ENCODE data around the gene KIF3C. TPM values are rescaled to one million over a fixed set of nuclear protein-coding genes. Genes with fewer than 3 reads are reported as not detected.

The KIF3C gene
- total RNA-seq, 1 donor from 2014 or later: 15.2 TPM

DNA sequence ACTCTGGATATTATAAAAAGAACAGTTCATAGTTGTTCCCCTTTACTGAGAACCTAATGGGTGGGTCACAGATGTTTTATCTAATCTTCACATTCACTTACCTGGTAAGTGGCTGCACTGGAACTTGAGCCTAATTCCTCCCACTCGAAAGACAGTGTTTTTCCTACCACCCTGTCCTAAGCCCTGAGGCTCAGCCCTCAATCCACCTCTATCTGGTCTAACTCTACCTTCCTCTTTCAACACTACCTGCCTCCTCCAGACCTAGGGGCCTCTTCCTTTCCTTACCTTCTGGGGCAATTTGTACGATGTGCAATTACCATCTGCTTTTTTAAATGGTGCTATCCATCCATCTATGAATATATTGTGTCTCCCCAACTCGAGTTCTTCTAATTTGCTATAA, 9.7 kb upstream of the KIF3C start:
- Mint-ChIP-seq H3K36me3 (ENCODE audit: low read depth) (no peaks in the 10 kb centered on the region), H3K27ac (no peak overlapping the region), H3K27me3 (ENCODE audit: low read depth) (peaks cover 7% of the 10 kb centered on the region), H3K9me3 (no peaks in the 10 kb centered on the region), H3K4me1 (ENCODE audit: low read depth) (peaks cover 13% of the 10 kb centered on the region), H3K4me3 (ENCODE audit: low read depth) (no peak overlapping the region)
- no peak for DNase-seq (ENCODE audit: low spot score)
- intact Hi-C loops (cut with micrococcal nuclease): loop anchor here (1.0 to 2.0 kb wide), 3 partner anchors 41 to 153 kb away; no protein-coding TSS in a partner anchor

DNA sequence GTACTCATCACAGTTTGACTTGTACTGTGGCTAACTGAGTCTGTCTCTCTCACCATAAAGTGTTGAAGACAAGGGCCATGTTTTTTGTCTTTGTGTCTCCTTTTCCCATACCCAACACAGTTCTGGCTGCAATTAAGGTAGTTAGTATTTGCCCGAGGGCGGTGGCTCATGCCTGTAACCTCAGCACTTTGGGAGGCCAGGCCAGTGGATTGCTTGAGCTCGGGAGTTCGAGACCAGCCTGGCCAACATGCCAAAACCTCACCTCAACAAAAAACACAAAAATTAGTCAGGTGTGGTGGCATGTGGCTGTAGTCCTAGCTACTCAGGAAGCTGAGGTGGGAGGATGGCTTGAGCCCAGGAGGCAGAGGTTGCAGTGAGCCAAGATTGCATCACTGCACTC, 6.9 kb upstream of the KIF3C start:
- H3K9me3 Mint-ChIP-seq: no peaks in the 10 kb centered on the region
- H3K4me3 Mint-ChIP-seq (ENCODE audit: low read depth): no peak overlapping the region
- no peaks in the 10 kb centered on the region for H3K36me3 Mint-ChIP-seq (ENCODE audit: low read depth)
- intact Hi-C loops (cut with micrococcal nuclease): no loop called here
- peaks cover 6% of the 10 kb centered on the region for H3K27me3 Mint-ChIP-seq (ENCODE audit: low read depth)
- no peak for DNase-seq (ENCODE audit: low spot score)
- H3K4me1 Mint-ChIP-seq (ENCODE audit: low read depth): peaks cover 13% of the 10 kb centered on the region
- no peak overlapping the region for H3K27ac Mint-ChIP-seq

DNA sequence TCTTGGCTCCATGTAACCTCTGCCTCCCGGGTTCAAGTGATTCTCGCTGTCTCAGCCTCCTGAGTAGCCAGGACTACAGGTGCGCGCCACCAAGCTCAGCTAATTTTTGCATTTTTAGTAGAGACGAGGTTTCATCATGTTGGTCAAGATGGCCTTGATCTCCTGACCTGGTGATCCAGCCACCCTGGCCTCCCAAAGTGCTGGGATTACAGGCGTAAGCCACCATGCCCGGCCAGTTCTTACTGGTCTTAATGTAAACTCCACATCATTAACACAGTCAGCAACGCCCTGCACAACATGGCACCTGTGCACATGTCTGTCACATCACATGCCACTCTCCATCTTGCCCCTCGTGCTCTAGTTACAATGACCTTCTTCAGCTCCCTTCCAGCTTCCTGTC, 5.8 kb upstream of the KIF3C start:
- peaks cover 14% of the 10 kb centered on the region for H3K4me1 Mint-ChIP-seq (ENCODE audit: low read depth)
- H3K27me3 Mint-ChIP-seq (ENCODE audit: low read depth): peaks cover 2% of the 10 kb centered on the region
- no peak for DNase-seq (ENCODE audit: low spot score)
- no peaks in the 10 kb centered on the region for H3K9me3 Mint-ChIP-seq
- H3K27ac Mint-ChIP-seq: no peak overlapping the region
- H3K36me3 Mint-ChIP-seq (ENCODE audit: low read depth): no peaks in the 10 kb centered on the region
- intact Hi-C loops (cut with micrococcal nuclease): no loop called here
- no peak overlapping the region for H3K4me3 Mint-ChIP-seq (ENCODE audit: low read depth)

DNA sequence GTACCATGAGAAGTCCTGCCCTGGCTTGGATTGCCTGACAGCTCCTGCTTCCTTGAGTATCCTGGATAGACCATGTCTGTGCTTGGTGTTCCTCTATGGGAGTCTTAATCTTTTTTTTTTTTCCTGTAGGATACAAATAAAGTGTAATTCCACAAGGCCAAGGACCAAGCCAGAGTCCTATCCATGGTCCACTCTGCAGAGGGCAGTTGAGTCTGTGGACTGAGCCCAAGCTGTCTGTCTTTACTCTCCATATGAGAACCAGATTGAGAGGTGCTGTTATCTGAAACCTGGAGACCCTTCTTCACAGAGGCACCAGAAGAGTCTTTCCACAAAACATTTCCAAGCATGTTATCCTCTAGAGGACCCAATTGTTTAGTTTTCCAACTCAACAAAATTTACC, 1.4 kb upstream of the KIF3C start:
- peaks cover 13% of the 10 kb centered on the region for H3K4me1 Mint-ChIP-seq (ENCODE audit: low read depth)
- peak overlapping the region; percentile 75 for H3K4me3 Mint-ChIP-seq (ENCODE audit: low read depth)
- DNase-seq (ENCODE audit: low spot score): no peak
- H3K27ac Mint-ChIP-seq: no peak overlapping the region
- H3K36me3 Mint-ChIP-seq (ENCODE audit: low read depth): no peaks in the 10 kb centered on the region
- H3K27me3 Mint-ChIP-seq (ENCODE audit: low read depth): no peaks in the 10 kb centered on the region
- intact Hi-C loops (cut with micrococcal nuclease): loop anchor here (5.0 kb wide), 1 partner anchor 49 kb away; the partner anchor contains the start of gene RAB10
- no peaks in the 10 kb centered on the region for H3K9me3 Mint-ChIP-seq

DNA sequence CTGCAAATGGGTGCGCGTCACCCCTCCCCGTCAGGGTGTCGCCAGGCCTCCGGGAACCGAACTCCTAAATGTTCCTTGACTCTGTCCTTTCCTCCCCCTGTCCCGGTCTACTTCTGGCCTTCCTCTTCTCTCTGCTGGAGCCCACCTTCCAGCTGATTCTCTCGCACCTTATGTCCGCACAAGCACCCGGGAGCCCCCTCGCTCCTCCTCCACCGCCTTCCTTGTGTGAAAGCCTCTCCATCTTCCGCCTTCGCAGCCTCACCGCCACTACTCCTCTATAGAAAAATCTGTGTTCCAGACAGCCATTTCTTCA, 627 bp upstream of the KIF3C start:
- DNase-seq (ENCODE audit: low spot score): no peak
- Mint-ChIP-seq H3K4me1 (ENCODE audit: low read depth) (peaks cover 16% of the 10 kb centered on the region), H3K36me3 (ENCODE audit: low read depth) (no peaks in the 10 kb centered on the region), H3K27ac (peak overlapping the region; percentile 68), H3K27me3 (ENCODE audit: low read depth) (no peaks in the 10 kb centered on the region), H3K9me3 (no peaks in the 10 kb centered on the region), H3K4me3 (ENCODE audit: low read depth) (peak overlapping the region; percentile 75)
- intact Hi-C loops (cut with micrococcal nuclease): loop anchor here (5.0 kb wide), 1 partner anchor 49 kb away; the partner anchor contains the start of gene RAB10

DNA sequence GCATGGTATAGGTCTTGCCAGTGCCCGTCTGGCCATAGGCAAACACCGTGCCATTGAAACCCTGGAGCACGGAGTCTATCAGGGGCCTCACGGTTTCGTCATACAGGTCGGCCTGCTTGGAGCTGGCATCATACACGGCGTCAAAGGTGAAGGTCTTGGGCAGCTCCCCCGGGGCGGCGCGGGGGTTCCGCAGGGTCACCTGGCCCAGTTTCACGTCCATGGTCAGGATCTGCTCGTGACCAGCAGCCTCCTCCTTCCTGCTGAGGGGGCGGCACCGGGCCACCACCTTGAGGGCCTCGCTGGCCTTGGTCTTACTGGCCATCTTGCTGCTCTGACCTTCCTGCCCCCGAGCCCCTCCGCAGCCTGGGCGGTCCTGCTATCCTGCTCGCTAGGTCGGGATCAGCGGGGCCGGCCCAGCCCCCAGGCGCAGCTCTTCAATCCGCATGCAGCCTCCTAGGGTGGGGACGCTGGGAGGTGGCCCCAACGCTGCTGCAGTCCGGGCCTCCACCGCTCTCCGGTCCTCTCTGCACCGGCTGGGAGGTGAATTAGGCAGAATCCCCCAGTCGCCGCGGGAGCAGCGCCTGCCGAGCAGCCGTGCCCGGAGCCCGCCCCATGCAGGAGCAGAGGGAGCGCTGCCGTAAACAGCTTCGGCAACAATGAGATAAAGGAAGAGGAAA, 563 bp downstream of the KIF3C start:
- Mint-ChIP-seq H3K27me3 (ENCODE audit: low read depth) (no peaks in the 10 kb centered on the region), H3K4me3 (ENCODE audit: low read depth) (peak overlapping the region; percentile 91), H3K4me1 (ENCODE audit: low read depth) (peaks cover 24% of the 10 kb centered on the region), H3K9me3 (no peaks in the 10 kb centered on the region), H3K27ac (peak overlapping the region; percentile 58), H3K36me3 (ENCODE audit: low read depth) (no peaks in the 10 kb centered on the region)
- intact Hi-C loops (cut with micrococcal nuclease): loop anchor here (5.0 kb wide), 1 partner anchor 51 kb away; the partner anchor contains the start of gene RAB10
- DNase-seq (ENCODE audit: low spot score): peak; percentile 18

DNA sequence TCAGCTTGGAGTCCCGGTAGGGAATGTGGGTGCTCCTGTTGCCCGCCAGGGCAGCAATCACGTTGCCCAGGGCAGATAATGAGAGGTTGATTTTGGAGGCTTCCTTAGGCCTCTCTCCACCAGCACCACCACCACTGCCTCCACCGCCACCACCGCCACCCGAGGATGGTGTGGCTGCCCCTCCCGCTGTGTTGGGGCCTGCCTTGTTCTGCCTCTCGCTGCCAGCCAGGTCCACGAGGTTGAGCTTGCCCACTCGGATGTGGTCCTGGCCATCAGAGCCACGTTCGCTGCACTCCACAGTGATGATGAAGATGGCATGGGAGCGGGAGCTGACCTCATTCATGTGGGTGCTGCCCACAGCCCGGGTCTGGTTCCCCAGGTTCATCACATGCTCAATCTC, 1.3 kb downstream of the KIF3C start:
- H3K4me3 Mint-ChIP-seq (ENCODE audit: low read depth): peak overlapping the region; percentile 91
- no peaks in the 10 kb centered on the region for H3K36me3 Mint-ChIP-seq (ENCODE audit: low read depth)
- peaks cover 24% of the 10 kb centered on the region for H3K4me1 Mint-ChIP-seq (ENCODE audit: low read depth)
- no peak overlapping the region for H3K27ac Mint-ChIP-seq
- intact Hi-C loops (cut with micrococcal nuclease): loop anchor here (5.0 kb wide), 1 partner anchor 51 kb away; the partner anchor contains the start of gene RAB10
- H3K9me3 Mint-ChIP-seq: no peaks in the 10 kb centered on the region
- no peaks in the 10 kb centered on the region for H3K27me3 Mint-ChIP-seq (ENCODE audit: low read depth)
- DNase-seq (ENCODE audit: low spot score): no peak

DNA sequence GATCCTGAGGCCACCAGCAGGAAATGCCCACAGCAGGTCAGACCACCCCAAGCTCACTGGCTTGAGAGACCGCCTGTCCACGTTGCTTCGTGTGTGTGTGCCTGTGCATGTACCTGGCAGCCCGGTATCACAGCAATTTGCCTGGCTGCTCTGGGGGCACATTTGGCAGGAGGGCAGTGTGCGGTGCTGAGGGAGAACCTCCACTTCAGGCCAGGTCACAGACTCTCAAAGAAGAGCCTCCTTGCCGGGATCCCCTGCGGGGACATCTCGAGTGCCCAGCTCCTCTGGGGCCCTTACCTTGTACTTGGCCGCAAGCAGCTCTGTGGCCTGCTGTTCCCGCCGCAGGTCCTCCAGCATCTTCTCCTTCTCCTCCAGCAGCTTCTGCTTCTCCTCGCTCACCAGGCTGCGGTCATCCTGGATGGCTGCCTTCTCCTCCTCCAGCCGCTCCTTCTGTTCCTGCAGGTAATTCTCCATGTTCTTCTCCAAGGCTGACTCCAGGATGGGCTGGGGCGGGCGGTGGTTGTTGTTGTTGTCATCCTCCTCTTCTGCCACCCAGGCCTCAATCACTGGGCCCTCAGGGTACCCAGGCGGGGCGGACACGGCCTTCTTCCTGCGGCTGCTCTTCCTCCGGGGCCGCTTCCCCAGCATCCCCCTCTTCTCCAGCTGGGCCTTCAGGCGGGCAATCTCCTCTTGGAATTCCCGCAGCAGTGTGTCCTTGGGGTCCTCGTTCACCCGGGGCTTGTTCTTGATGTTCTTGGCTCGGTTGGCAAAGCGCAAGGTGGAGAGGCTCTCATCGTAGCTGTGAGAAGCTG, 2.0 kb downstream of the KIF3C start:
- intact Hi-C loops (cut with micrococcal nuclease): loop anchor here (5.0 kb wide), 1 partner anchor 52 kb away; the partner anchor contains the start of gene RAB10
- Mint-ChIP-seq H3K27me3 (ENCODE audit: low read depth) (no peaks in the 10 kb centered on the region), H3K9me3 (no peaks in the 10 kb centered on the region), H3K4me1 (ENCODE audit: low read depth) (peaks cover 24% of the 10 kb centered on the region), H3K27ac (no peak overlapping the region), H3K4me3 (ENCODE audit: low read depth) (no peak overlapping the region), H3K36me3 (ENCODE audit: low read depth) (no peaks in the 10 kb centered on the region)
- no peak for DNase-seq (ENCODE audit: low spot score)

DNA sequence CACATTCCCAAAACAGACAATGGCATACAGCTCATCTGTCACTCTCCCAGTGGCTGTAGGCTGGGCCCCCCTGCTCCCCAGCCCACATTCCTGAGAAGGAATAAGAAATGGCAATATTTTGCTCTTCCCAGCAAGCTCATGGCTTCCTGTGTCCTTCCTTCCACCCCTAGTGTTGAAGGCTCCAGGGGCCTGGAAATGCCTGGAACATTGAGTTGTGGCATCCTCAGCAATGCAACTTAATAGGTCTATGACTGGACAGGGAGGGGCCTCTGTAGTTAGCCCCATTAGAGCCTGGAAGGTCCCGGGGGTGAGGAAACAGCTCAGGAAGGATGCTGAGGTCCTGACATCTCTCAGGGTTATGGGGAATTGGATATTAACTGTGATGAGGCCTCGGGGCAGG, 3.3 kb downstream of the KIF3C start:
- Mint-ChIP-seq H3K4me1 (ENCODE audit: low read depth) (peaks cover 24% of the 10 kb centered on the region), H3K27me3 (ENCODE audit: low read depth) (no peaks in the 10 kb centered on the region), H3K36me3 (ENCODE audit: low read depth) (no peaks in the 10 kb centered on the region), H3K9me3 (no peaks in the 10 kb centered on the region), H3K4me3 (ENCODE audit: low read depth) (no peak overlapping the region), H3K27ac (no peak overlapping the region)
- intact Hi-C loops (cut with micrococcal nuclease): no loop called here
- no peak for DNase-seq (ENCODE audit: low spot score)

DNA sequence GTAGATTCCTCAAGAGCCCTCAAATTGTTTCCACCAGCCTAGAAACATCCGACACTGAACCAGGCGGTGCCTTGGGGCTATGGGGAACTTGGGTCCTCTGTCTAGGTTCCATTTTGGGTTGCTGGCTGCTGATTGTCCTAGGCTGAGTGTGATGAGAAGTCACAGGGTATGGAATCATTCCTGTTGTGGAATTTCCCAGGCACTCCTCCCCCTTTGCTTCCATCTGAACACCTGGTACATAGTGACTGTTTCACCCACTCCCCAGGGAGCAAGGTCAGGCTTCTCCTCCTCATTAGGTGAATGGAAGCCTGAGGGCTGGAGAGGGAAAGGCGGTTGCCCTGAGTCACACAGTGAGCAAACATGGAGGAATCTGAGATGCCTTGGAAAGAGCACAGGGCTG, 4.5 kb downstream of the KIF3C start:
- Mint-ChIP-seq H3K36me3 (ENCODE audit: low read depth) (no peaks in the 10 kb centered on the region), H3K27me3 (ENCODE audit: low read depth) (no peaks in the 10 kb centered on the region), H3K4me3 (ENCODE audit: low read depth) (no peak overlapping the region), H3K27ac (no peak overlapping the region), H3K9me3 (no peaks in the 10 kb centered on the region), H3K4me1 (ENCODE audit: low read depth) (peaks cover 21% of the 10 kb centered on the region)
- intact Hi-C loops (cut with micrococcal nuclease): no loop called here
- DNase-seq (ENCODE audit: low spot score): no peak

DNA sequence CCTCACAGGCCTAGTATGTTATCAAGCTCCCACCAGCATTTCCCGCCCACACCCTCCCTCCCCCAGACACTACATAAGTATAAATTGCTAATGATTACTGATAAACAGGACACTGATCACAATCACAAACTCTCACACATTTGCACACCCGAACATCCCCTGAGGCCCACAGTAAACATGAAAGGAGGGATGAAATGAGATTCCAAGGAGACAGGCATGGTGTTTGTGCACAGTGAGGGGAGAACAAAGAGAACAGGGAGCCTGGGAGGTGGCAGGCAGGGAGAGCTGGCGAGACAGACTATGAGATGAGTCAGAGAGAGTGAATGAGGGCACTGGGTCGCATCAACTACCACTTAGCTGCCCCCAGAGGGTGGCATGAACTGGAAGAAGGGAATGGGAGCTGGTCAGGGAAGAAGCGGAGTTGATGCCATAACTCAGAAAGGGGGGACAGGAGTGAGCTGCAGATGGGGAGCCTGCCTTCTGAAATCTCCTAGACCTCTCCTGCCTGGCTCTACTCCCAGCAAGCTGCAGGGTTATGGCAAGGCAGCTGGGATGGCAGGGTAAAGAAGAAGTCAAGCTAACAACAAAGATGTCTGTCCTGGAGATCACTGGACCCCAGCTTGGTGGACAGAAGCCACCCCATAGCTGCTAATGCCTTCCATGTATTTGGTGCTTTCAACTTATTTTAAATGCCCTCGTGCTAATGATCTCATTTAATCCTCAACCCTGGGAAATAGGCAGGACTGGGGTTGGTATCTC, 5.1 kb downstream of the KIF3C start:
- Mint-ChIP-seq H3K27ac (no peak overlapping the region), H3K9me3 (no peaks in the 10 kb centered on the region), H3K27me3 (ENCODE audit: low read depth) (no peaks in the 10 kb centered on the region), H3K4me1 (ENCODE audit: low read depth) (peaks cover 21% of the 10 kb centered on the region), H3K36me3 (ENCODE audit: low read depth) (no peaks in the 10 kb centered on the region), H3K4me3 (ENCODE audit: low read depth) (no peak overlapping the region)
- intact Hi-C loops (cut with micrococcal nuclease): no loop called here
- DNase-seq (ENCODE audit: low spot score): no peak

DNA sequence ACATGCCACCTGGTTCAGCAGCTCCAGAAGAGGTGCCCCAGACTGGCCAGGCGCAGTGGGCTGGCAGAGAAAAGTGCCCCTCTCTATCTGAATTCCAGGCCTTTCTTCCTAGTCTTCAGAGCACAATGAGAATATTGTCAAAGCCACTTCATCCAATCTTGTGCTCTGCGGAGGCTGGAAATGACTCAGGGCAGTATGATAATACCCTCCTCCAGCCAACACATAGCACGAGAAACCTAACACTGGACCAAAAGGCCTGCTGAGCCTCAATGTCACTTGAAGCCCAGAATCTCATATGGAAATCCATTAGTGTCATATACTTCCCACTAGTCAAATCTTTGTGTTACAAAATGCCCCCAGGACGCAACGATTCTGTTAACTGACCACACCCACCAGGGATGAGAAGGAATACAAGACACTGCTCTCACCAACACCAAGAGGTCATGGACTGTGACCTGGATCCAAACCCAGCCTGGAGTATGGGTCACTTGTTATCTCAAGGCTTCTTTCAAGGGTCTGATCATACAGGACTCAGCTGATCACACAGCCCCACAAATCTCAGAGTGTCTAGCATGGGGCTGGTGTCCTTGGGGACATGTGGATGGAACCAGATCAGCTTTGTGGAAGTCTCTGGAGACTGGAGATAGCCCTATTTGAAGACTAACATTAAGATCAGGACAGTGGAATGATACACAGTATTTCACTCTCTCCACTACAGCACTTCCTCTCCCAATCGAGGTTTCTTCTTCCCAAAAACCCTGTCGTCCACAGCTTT, 10.1 kb downstream of the KIF3C start:
- intact Hi-C loops (cut with micrococcal nuclease): no loop called here
- no peaks in the 10 kb centered on the region for H3K27me3 Mint-ChIP-seq (ENCODE audit: low read depth)
- H3K4me1 Mint-ChIP-seq (ENCODE audit: low read depth): peaks cover 8% of the 10 kb centered on the region
- H3K36me3 Mint-ChIP-seq (ENCODE audit: low read depth): no peaks in the 10 kb centered on the region
- H3K4me3 Mint-ChIP-seq (ENCODE audit: low read depth): no peak overlapping the region
- DNase-seq (ENCODE audit: low spot score): no peak
- no peak overlapping the region for H3K27ac Mint-ChIP-seq
- H3K9me3 Mint-ChIP-seq: no peaks in the 10 kb centered on the region

All from activated T-helper 2 cell treated with anti-CD3 and anti-CD28 coated beads, Interferon-gamma antibody, Interleukin-2, Interleukin-4, amounts not matched to agents 10 μg/mL and 5 μg/mL and 100 μg/mL, durations not matched to agents 14 hours and 24 hours and 36 hours (primary cell).